DMS53 treated with DMSO at 0.1 percent for 48 hours (cell line): ENCODE measurements around the gene RFESD.
"Not testable (repeated sequence)": the region's sequence is repeated elsewhere in the genome, so short reads cannot be mapped to it uniquely, and the experiment has no call there.

Source experiments
- DNase-seq: peaks from one replicate; lab custom pipeline; 2025; ENCODE audit not compliant: unreplicated experiment; lab: John Stamatoyannopoulos, UW

Gene RFESD

GRCh38 chr5:95706196-95706595 lies 59.6 kb downstream of the RFESD start:
- not testable (repeated sequence) for DNase-seq

- DNase-seq = no peak
Measured at GRCh38 chr5:95707055-95707454, 60.5 kb downstream of the RFESD start.
